CD4-positive, alpha-beta T cell (primary cell): ENCODE results near the gene LMX1B. TPM values are rescaled to one million over a fixed set of nuclear protein-coding genes. Genes with fewer than 3 reads are reported as not detected.

Source experiments
- ATAC-seq: fragments of 200-7000 bp; cut with Tn5 transposase; one replicate; pipeline ENCODE4 v1.10.0; 2022; ENCODE audit warnings: mild to moderate bottlenecking; ENCODE audit not compliant: poor library complexity
- CTCF ChIA-PET: fragments of 350-600 bp; sonication (Branson Sonifier 250); formaldehyde crosslinking; loops from one replicate; lab custom pipeline; 2021; ENCODE audit warnings: antibody characterized with exemption, inconsistent platforms; lab: Charles Lee
- POLR2A ChIA-PET: fragments of 350-600 bp; sonication (Branson Sonifier 250); formaldehyde crosslinking; loops from one replicate; lab custom pipeline; 2021; ENCODE audit warnings: antibody characterized with exemption, inconsistent platforms; lab: Charles Lee
- DNase-seq, 14 experiments: peaks; one replicate each; pipeline ENCODE4 v3.0.0-alpha.2; 2013 to 2020; ENCODE audit warnings: mixed read lengths in 2 of 14
- H3K27ac ChIP-seq, 2 donors: one replicate each; pipeline versions ENCODE4 v1.5.1 to v1.7.0; 2013; ENCODE audit warnings: low read length in 2 of 2, low read depth in 1 of 2, mild to moderate bottlenecking in 1 of 2
- H3K27me3 ChIP-seq, 2 experiments: 1 replicate in 1 of 2; 2 replicates in 1 of 2; pipeline versions ENCODE4 v1.6.1 to v1.7.0; 2013; ENCODE audit warnings: low read length in 2 of 2, control low read depth in 1 of 2, mild to moderate bottlenecking in 1 of 2, moderate library complexity in 1 of 2; ENCODE audit not compliant: insufficient read depth in 2 of 2, control insufficient read depth in 1 of 2
- H3K36me3 ChIP-seq: one replicate; pipeline ENCODE4 v1.6.1; 2013; ENCODE audit warnings: low read length, control low read depth; ENCODE audit not compliant: insufficient read depth
- H3K4me1 ChIP-seq: one replicate; pipeline ENCODE4 v1.6.1; 2013; ENCODE audit warnings: low read length, control low read depth; ENCODE audit not compliant: insufficient read depth
- H3K4me3 ChIP-seq: one replicate; pipeline ENCODE4 v1.5.1; 2013; ENCODE audit warnings: mild to moderate bottlenecking, low read length, moderate library complexity
- H3K9me3 ChIP-seq, 2 experiments: 1 replicate in 1 of 2; 2 replicates in 1 of 2; pipeline versions ENCODE4 v1.6.1 to v1.7.0; 2013; ENCODE audit warnings: low read length in 2 of 2, mild to moderate bottlenecking in 2 of 2, control low read depth in 1 of 2, moderate library complexity in 1 of 2; ENCODE audit not compliant: control insufficient read depth in 1 of 2, insufficient read depth in 1 of 2
- H3K27ac Mint-ChIP-seq: one replicate; pipeline ENCODE4 v1.8.0; 2020; ENCODE audit warnings: mixed read lengths
- H3K27me3 Mint-ChIP-seq: one replicate; pipeline ENCODE4 v1.8.0; 2021; ENCODE audit warnings: mixed read lengths
- H3K36me3 Mint-ChIP-seq: one replicate; pipeline ENCODE4 v1.8.0; 2021; ENCODE audit warnings: low read depth, mixed read lengths
- H3K4me1 Mint-ChIP-seq: one replicate; pipeline ENCODE4 v1.8.0; 2021; ENCODE audit warnings: low read depth, mixed read lengths
- H3K4me3 Mint-ChIP-seq: one replicate; pipeline ENCODE4 v1.8.0; 2020; ENCODE audit warnings: mild to moderate bottlenecking, mixed read lengths
- H3K9me3 Mint-ChIP-seq: one replicate; pipeline ENCODE4 v1.8.0; 2020; ENCODE audit warnings: mixed read lengths
- intact Hi-C, 2 experiments: fragments of 100-400 bp; cut with DNase I in 1 of 2; cut with micrococcal nuclease in 1 of 2; formaldehyde crosslinking; loops; one replicate each; pipeline versions ENCODE4 v1.15.1 to v1.9.0; 2023 to 2025; cut with DNase I, micrococcal nuclease
- total RNA-seq, 174 experiments: library from RNA in 2 of 174; stranded (reverse) in 2 of 174; gene quantifications; one replicate each; pipeline ENCODE4 v1.2.3 and lab custom pipeline; 2021 to 2026
- TF ChIP-seq, protein P1 (sequence below): fragments of 200-600 bp; IDR thresholded peaks from one replicate; pipeline ENCODE4 v1.8.0; 2022; ENCODE audit warnings: antibody characterized with exemption, mild to moderate bottlenecking

Gene LMX1B
- total RNA-seq, 2 experiments from 2014 or later, result not detected

DNA sequence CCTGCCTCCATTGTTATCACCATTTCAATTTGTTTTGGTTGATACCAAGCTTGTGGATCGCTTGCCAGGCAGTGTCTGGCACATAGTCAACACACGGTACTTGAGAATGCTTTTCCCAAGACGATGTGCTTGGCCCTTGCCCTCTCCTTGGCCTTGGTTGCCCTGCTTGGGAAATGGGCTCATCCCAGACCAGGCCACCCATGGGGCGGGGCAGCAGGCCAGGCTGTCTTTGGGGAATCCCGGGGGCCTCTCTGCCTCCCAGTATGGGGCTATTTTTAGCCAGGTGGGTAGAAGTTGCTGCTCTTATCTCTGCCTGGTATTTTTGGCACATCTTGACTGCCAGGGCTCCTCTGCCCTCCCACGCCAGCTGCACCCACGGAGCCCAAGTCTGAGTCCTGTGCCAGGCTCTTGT, 49.9 kb downstream of the LMX1B start:
- POLR2A ChIA-PET, result no interaction called here
- no peaks in the 10 kb centered on the region for H3K36me3 Mint-ChIP-seq
- Histone ChIP-seq H3K9me3 (peaks cover 0 to 8% of the 10 kb centered on the region in 2 experiments), H3K4me1 (peaks cover 3% of the 10 kb centered on the region), H3K27me3 (peaks cover 24 to 54% of the 10 kb centered on the region in 2 experiments), H3K4me3 (no peak overlapping the region), H3K36me3 (no peaks in the 10 kb centered on the region), H3K27ac (no peak overlapping the region)
- DNase-seq (no peak), ATAC-seq (no peak)
- TF ChIP-seq, protein P1, sequence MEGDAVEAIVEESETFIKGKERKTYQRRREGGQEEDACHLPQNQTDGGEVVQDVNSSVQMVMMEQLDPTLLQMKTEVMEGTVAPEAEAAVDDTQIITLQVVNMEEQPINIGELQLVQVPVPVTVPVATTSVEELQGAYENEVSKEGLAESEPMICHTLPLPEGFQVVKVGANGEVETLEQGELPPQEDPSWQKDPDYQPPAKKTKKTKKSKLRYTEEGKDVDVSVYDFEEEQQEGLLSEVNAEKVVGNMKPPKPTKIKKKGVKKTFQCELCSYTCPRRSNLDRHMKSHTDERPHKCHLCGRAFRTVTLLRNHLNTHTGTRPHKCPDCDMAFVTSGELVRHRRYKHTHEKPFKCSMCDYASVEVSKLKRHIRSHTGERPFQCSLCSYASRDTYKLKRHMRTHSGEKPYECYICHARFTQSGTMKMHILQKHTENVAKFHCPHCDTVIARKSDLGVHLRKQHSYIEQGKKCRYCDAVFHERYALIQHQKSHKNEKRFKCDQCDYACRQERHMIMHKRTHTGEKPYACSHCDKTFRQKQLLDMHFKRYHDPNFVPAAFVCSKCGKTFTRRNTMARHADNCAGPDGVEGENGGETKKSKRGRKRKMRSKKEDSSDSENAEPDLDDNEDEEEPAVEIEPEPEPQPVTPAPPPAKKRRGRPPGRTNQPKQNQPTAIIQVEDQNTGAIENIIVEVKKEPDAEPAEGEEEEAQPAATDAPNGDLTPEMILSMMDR, result no peak
- H3K9me3 Mint-ChIP-seq, result no peaks in the 10 kb centered on the region
- intact Hi-C loops, result no loop called here
- H3K27ac Mint-ChIP-seq, result no peak overlapping the region
- peaks cover 52% of the 10 kb centered on the region for H3K27me3 Mint-ChIP-seq
- no peak overlapping the region for H3K4me3 Mint-ChIP-seq
- CTCF ChIA-PET, result no interaction called here
- H3K4me1 Mint-ChIP-seq, result no peaks in the 10 kb centered on the region

DNA sequence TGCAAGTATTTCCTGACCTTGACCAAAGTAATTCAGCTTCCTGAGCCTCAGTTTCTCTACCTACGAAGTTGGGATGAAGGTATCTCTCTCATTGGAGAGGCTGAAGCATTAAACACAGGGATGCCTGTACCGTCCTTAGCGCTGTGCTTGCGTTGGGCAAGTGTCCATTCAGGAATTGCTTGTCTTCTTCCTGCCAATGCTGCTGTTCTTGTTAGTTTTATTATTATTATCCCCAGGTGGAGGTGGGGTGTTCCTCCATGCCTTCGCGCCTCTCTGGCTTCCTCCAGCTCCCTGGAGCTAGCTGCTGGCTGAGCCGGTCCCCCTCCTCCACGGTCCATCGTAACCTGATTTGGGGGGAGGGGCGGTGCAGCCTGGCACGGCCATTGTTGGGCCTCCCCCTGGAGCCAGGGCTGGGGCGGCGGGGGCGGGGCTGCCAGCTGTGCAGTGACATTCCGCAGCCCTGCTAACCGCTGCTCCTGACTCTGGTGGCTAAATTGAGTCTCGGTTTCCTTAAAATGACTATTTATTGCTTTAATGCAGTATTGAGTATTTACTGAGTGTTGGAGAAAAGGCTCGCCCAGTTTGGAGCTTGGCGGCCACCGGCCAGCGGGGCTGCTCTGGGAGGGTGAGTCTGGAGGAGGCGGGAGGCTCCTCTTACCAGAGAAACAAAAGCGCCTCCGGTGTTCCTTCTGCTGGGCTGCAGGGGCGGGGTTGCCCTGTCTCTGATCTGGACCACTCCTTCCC, 51.3 kb downstream of the LMX1B start:
- Histone ChIP-seq H3K27me3 (peaks cover 29 to 61% of the 10 kb centered on the region in 2 experiments), H3K4me1 (peaks cover 3% of the 10 kb centered on the region), H3K9me3 (peaks cover 0 to 14% of the 10 kb centered on the region in 2 experiments), H3K4me3 (no peak overlapping the region), H3K36me3 (no peaks in the 10 kb centered on the region), H3K27ac (no peak overlapping the region)
- DNase-seq (no peak), ATAC-seq (no peak)
- H3K4me3 Mint-ChIP-seq, result no peak overlapping the region
- no peaks in the 10 kb centered on the region for H3K36me3 Mint-ChIP-seq
- H3K4me1 Mint-ChIP-seq, result no peaks in the 10 kb centered on the region
- H3K9me3 Mint-ChIP-seq, result no peaks in the 10 kb centered on the region
- ChIA-PET CTCF (no interaction called here), POLR2A (no interaction called here)
- intact Hi-C loops, result no loop called here
- peaks cover 44% of the 10 kb centered on the region for H3K27me3 Mint-ChIP-seq
- H3K27ac Mint-ChIP-seq, result no peak overlapping the region
- TF ChIP-seq, protein P1, result no peak

DNA sequence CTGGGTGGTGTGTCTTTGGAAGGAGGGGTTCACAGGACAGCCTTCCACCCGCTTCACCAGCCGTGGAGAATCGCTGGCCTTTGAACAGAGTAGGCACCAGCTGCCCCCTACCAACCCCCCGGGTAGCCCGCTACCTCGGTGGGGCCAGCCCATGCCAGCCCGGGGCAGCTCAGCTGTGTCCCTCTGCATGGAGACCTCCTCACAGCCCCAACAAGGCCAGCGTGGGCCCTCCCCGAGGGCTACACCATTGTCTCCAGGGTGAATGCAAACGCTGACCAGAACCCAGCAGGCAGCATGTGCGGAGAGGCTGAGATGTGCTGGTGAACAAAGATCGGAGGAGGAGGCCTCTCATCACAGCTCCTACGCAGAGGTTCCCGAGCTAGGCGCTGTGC, 51.9 kb downstream of the LMX1B start:
- Mint-ChIP-seq H3K9me3 (no peaks in the 10 kb centered on the region), H3K4me1 (no peaks in the 10 kb centered on the region), H3K27me3 (peaks cover 38% of the 10 kb centered on the region), H3K27ac (no peak overlapping the region), H3K4me3 (no peak overlapping the region), H3K36me3 (no peaks in the 10 kb centered on the region)
- no peaks in the 10 kb centered on the region for H3K36me3 ChIP-seq
- intact Hi-C loops, result no loop called here
- ChIA-PET CTCF (no interaction called here), POLR2A (no interaction called here)
- no peak overlapping the region for H3K4me3 ChIP-seq
- DNase-seq (no peak), ATAC-seq (no peak)
- H3K27me3 ChIP-seq, result peaks cover 30 to 61% of the 10 kb centered on the region in 2 experiments
- peaks cover 0 to 15% of the 10 kb centered on the region in 2 experiments for H3K9me3 ChIP-seq
- H3K4me1 ChIP-seq, result peaks cover 3% of the 10 kb centered on the region
- TF ChIP-seq, protein P1, result no peak
- no peak overlapping the region for H3K27ac ChIP-seq
